HG02870 (cell line): ENCODE results near the gene MOSPD3.

Source experiments
- ATAC-seq: cut with Tn5 transposase; IDR thresholded peaks from one replicate; pipeline ENCODE4 v1.9.1; 2021; ENCODE audit warnings: mild to moderate bottlenecking, moderate library complexity; ENCODE audit not compliant: unreplicated experiment

The MOSPD3 gene

DNA sequence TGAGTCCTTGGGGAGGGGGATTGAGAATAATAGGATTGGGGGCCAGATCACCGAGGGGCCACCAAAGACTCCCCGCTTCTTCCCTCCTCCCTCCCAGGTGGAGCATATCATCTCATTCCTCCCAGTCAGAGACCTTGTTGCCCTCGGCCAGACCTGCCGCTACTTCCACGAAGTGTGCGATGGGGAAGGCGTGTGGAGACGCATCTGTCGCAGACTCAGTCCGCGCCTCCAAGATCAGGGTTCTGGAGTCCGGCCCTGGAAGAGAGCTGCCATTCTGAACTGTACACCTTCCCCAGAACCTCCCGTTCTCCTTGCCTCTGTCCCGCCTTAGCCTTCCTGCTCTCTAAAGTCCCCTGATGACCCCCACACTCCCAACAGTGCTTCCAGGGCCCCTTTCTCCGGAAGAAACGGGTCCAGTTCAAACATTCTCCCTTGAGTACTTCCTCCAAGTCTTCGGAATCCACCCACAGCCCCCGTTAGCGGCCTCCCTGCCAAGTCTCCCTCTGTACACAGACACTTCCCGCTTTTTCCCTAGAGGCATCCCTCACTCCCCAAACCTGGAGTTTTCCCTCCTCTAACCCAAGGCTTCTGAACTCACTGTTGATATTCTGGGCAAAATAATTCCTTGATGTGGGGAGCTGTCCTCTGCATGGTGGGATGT, 22.1 kb upstream of the MOSPD3 start:
- ATAC-seq = no peak

DNA sequence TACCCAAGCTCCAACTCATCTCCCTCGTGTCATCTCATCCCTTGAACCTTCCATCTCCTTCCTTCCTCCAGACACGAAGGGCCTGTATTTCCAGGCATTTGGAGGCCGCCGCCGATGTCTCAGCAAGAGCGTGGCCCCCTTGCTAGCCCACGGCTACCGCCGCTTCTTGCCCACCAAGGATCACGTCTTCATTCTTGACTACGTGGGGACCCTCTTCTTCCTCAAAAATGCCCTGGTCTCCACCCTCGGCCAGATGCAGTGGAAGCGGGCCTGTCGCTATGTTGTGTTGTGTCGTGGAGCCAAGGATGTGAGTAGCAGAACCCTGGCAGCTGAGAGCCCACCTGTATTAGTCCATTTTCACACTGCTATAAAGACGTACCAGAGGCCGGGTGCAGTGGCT, 20.7 kb upstream of the MOSPD3 start:
- ATAC-seq = no peak

- no peak for ATAC-seq
Measured at GRCh38 chr7:100595188-100595587, 17.2 kb upstream of the MOSPD3 start.

- ATAC-seq = no peak
Measured at GRCh38 chr7:100598425-100598824, 13.9 kb upstream of the MOSPD3 start.

- ATAC-seq = no peak
Measured at GRCh38 chr7:100599911-100600729, 12.2 kb upstream of the MOSPD3 start.

DNA sequence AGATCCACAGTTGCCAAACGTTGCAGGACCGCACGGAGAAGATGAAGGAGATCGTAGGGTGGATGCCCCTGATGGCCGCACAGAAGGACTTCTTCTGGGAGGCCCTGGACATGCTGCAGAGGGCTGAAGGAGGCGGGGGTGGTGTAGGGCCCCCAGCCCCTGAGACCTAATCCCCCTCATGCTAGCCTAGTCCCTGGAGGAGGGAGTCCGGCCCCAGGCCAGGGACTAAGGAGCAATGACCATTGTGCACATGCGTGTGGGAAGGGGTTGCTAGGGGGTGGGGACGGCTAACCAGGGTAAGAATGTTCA, 11.7 kb upstream of the MOSPD3 start:
- no peak for ATAC-seq

DNA sequence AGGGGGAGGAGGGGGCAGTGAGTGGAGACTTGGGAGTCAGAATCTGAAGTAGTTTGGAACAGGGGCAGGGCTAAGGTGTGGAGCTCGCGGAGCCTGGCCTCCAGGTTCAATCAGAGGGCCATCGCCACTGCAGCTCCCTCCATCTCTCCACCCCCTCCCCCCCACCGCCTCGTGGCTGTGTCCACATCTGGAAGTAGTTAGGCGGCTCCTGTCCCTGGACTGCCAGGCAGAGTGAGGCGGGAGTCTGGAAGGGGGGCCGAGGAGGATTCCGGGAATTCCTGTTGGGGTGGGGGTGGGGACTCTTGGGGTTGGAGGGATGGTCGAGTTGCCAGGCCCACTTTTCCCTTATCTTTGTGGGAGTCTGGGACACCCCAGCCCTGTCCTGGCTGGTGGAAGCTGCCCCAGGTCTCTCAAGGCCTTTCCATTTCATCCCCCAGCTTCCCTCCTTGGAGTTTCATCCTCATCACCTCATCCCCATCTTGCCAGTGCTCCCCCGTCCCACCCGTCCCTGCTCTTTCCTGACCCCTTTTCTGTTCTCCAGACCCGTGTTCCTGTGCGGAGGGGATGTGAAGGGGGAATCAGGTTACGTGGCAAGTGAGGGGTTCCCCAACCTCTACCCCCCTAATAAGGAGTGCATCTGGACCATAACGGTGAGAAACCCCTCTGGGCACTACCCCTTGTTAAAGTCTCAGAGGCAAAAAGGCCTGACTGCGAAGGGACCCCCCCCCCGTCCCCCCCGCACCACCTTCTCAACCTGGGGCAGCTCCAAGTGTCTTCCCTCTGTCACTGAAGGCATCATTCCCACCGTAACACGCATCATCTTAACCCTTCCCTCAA, 9.2 kb upstream of the MOSPD3 start:
- no peak for ATAC-seq

DNA sequence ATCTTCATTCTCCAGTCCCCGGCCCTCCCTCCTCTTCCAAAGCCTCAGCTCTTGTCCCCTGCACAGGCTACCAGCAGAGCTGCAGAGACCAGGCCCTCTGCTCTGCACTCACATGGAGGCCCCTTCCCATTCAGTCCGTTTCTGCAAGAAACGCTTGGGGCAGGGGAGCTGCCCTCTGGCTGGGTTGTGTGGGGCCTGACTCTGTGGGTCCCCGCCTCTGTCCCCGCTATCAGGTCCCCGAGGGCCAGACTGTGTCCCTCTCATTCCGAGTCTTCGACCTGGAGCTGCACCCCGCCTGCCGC, 8.7 kb upstream of the MOSPD3 start:
- ATAC-seq = no peak

GRCh38 chr7:100604028-100604975, 8.0 kb upstream of the MOSPD3 start:
- no peak for ATAC-seq

GRCh38 chr7:100604976-100605911, 7.1 kb upstream of the MOSPD3 start:
- ATAC-seq = no peak

DNA sequence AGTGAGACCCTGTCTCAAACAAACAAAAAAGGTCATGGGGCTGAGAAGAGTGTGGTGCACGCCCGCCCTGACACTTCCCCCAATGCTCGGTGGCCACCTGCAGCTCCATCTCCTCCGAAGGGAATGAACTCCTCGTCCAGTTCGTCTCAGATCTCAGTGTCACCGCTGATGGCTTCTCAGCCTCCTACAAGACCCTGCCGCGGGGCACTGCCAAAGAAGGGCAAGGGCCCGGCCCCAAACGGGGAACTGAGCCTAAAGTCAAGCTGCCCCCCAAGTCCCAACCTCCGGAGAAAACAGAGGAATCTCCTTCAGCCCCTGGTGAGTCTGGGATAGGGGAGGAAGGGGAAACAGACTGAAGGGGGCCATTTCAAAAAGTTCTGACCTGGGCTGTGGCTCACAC, 6.0 kb upstream of the MOSPD3 start:
- no peak for ATAC-seq

DNA sequence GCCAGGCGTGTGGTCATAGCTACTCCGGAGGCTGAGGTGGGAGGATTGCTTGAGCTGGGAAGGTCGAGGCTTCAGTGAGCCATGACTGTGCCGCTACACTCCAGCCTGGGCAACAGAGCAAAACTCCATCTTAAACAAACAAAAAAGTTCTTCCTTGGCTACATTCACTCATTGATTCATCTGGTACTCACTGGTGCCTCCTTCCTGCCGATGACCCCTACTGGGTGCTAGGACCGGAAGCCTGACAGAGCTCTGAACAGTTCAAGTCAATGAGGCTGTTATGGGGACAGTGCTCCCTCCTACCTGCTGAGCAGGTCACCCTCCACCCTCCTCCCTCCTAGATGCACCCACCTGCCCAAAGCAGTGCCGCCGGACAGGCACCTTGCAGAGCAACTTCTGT, 5.2 kb upstream of the MOSPD3 start:
- no peak for ATAC-seq

GRCh38 chr7:100609958-100610357, 2.4 kb upstream of the MOSPD3 start:
- no peak for ATAC-seq

GRCh38 chr7:100612730-100613390, 520 bp downstream of the MOSPD3 start:
- ATAC-seq = no peak

GRCh38 chr7:100613412-100614175, 1.3 kb downstream of the MOSPD3 start:
- ATAC-seq = no peak

- no peak for ATAC-seq
Measured at GRCh38 chr7:100614308-100614861, 2.0 kb downstream of the MOSPD3 start.

- ATAC-seq = no peak
Measured at GRCh38 chr7:100620239-100620638, 7.9 kb downstream of the MOSPD3 start.

GRCh38 chr7:100620804-100621203, 8.5 kb downstream of the MOSPD3 start:
- ATAC-seq = no peak
